Measurements from ENCODE around the gene ARPC1A.
"Not testable (repeated sequence)": the region's sequence is repeated elsewhere in the genome, so short reads cannot be mapped to it uniquely, and the experiment has no call there.

DNA sequence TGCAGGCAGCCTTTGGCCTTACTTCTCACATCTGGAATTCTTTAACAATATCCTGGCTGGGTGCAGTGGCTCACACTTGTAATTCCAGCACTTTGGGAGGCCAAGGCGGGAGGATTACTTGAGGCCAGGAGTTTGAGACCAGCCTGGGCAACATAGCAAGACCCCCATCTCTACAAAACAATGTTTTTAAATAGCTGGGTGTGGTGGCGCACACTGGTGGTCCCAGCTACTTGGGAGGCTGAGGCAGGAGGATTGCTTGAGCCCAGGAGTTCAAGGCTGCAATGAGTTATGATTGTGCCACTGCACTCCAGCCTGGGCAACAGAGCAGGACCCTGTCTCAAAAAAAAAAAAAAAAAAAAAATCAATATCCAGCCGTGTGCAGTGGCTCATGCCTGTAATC lies 35.5 kb upstream of the ARPC1A start:
- TF ChIP-seq, protein P1, sequence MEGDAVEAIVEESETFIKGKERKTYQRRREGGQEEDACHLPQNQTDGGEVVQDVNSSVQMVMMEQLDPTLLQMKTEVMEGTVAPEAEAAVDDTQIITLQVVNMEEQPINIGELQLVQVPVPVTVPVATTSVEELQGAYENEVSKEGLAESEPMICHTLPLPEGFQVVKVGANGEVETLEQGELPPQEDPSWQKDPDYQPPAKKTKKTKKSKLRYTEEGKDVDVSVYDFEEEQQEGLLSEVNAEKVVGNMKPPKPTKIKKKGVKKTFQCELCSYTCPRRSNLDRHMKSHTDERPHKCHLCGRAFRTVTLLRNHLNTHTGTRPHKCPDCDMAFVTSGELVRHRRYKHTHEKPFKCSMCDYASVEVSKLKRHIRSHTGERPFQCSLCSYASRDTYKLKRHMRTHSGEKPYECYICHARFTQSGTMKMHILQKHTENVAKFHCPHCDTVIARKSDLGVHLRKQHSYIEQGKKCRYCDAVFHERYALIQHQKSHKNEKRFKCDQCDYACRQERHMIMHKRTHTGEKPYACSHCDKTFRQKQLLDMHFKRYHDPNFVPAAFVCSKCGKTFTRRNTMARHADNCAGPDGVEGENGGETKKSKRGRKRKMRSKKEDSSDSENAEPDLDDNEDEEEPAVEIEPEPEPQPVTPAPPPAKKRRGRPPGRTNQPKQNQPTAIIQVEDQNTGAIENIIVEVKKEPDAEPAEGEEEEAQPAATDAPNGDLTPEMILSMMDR (IDR thresholded peaks at IDR 0.05) = not testable (repeated sequence)
- not testable (repeated sequence) for TF ChIP-seq EZH2, EZH2phosphoT487 (IDR thresholded peaks at IDR 0.05)
